ENCODE results near the gene EXOSC9.

EXOSC9 gene

DNA sequence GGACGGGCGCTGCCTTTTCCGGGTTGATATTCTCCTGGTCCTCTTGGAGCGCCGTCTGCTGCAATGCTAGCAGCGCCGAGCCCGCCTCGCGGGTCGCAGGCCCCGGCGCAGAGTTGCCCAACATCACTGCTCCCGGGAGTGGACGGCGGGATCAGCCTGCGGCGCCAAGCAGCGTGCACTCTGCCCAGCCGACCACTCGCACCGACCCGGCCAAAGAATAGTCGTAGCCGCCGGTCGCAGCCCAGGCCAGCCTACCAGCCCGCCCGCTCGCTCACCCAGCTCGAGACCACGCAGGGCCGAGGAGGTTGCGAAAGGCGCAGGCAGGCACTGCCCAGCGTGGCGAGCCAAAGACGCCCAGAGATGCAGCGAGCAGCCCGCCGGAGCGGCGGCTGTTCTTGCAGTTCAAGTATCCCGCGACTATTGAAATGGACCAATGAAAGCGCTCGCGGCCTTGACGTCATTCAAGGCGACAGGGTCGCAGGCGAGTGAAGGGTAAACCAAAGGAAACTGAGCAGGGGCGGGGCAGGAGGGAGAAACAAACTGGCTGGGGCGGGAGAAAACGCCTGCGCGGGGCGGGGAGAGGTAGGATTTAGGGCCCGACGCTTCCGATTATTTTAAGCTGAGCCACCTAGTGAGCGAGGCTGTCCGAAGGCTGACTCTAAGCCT is 22.5 kb downstream of the EXOSC9 start, which contains the start of gene CCNA2:
CCNA2 (minus strand) TSS at position 379 of the 666 bp plus-strand sequence; CDS start at position 124, 255 bp downstream.
- TF ChIP-seq GATA1 (IDR thresholded peaks at IDR 0.05; ENCODE audit: low read depth, low read length), result no peak
- peak; percentile 94 for TF ChIP-seq POLR2A (IDR thresholded peaks at IDR 0.05; ENCODE audit: low read length)
- DNase-seq, result peak; percentile 99

- DNase-seq, result no peak
- no peak for TF ChIP-seq POLR2A (IDR thresholded peaks at IDR 0.05; ENCODE audit: low read length)
- no peak for TF ChIP-seq GATA1 (IDR thresholded peaks at IDR 0.05; ENCODE audit: low read depth, low read length)
Measured at GRCh38 chr4:121824171-121824527, 23.0 kb downstream of the EXOSC9 start.

DNA sequence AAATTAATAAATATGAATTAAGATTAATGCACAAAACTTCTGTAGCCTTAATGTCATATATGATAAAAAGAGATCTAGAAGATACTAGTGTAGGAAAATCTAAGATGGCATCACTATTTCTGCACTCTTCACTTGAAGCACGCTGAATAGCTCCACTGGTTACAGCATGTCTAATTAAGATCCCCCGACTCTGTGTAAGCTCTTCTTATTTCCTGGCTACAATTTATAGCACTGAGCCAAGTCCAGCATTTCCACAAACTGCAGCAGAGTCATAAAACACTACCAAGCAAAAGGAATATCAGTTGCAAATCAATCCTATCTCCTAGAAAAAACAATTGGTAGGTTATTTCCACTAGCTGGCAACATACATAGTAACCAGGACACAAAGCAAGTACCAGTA is 23.8 kb downstream of the EXOSC9 start:
- TF ChIP-seq POLR2A (IDR thresholded peaks at IDR 0.05; ENCODE audit: low read length), result no peak
- TF ChIP-seq GATA1 (IDR thresholded peaks at IDR 0.05; ENCODE audit: low read depth, low read length), result no peak
- no peak for DNase-seq

DNA sequence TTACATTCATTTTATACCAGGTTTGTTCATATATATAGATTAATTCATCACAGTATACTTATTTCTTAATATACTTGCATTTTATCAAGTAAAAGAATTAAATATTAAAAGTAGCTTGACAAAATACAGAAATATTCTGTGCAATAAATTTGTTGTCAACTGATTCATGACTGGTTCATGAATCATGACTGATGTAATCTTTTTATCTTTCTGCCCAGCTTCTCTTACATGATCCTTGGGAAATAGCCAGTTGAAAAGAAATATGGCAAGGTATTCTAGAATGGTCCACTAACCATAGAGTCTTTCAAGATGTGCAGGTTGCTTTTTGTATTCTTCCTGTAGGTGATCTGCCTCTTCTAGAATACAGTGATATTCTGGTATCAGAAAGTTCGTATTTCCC is 26.7 kb downstream of the EXOSC9 start:
- DNase-seq, result peak; percentile 64 to 78
- TF ChIP-seq GATA1 (IDR thresholded peaks at IDR 0.05; ENCODE audit: low read depth, low read length), result no peak
- TF ChIP-seq POLR2A (IDR thresholded peaks at IDR 0.05; ENCODE audit: low read length), result no peak

- DNase-seq, result peak in 1 of 2 experiments; percentile 2
- TF ChIP-seq GATA1 (IDR thresholded peaks at IDR 0.05; ENCODE audit: low read depth, low read length) (no peak), POLR2A (IDR thresholded peaks at IDR 0.05; ENCODE audit: low read length) (no peak)
Measured at GRCh38 chr4:121829511-121829910, 28.4 kb downstream of the EXOSC9 start.

DNA sequence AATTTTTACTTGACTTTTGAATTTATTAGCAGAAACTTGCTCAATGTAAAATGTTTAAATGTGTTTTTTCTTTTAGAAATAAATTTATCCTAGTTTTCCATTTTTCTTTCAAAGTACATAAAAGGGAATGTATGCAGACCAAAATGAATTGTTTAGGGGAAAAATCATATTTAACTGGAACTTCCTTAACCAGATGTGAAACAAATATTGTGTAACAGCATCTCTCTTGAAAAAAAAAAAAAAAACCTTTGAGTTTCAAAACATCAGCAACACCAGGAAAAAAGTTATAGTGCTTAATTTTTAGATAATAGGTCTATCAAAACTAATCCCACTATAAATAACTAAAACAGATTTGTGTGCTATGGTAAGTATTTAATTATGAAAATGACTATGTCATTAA is 37.0 kb downstream of the EXOSC9 start:
- no peak for TF ChIP-seq GATA1 (IDR thresholded peaks at IDR 0.05; ENCODE audit: low read depth, low read length)
- TF ChIP-seq POLR2A (IDR thresholded peaks at IDR 0.05; ENCODE audit: low read length), result no peak

GRCh38 chr4:121842862-121843261 is 41.7 kb downstream of the EXOSC9 start:
- no peak for DNase-seq
- no peak for TF ChIP-seq POLR2A (IDR thresholded peaks at IDR 0.05; ENCODE audit: low read length)
- TF ChIP-seq GATA1 (IDR thresholded peaks at IDR 0.05; ENCODE audit: low read depth, low read length), result no peak

More for the DNA sequence above, 37.0 kb downstream of the EXOSC9 start:
- DNase-seq, result no peak

DNA sequence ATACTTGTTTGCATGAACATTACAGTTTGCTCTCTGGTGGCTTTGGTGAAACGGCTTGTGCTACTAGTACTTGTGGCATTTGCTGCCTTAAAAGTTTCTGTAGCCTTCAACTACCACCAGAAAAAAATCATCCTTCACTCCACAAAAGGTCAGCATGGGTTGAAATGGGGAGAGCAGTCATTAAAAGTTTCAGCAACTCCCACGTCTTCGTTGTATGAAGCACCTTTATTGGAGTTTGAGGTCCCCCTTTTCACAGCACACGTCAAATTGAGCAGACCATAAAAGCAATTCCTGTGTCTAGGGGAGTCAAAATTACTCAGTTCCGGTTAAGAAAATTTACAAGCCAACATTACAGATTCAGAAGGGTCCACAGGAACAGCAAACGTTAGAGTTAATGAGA is 45.5 kb downstream of the EXOSC9 start:
- TF ChIP-seq GATA1 (IDR thresholded peaks at IDR 0.05; ENCODE audit: low read depth, low read length), result no peak
- TF ChIP-seq POLR2A (IDR thresholded peaks at IDR 0.05; ENCODE audit: low read length), result no peak
- DNase-seq, result no peak

DNA sequence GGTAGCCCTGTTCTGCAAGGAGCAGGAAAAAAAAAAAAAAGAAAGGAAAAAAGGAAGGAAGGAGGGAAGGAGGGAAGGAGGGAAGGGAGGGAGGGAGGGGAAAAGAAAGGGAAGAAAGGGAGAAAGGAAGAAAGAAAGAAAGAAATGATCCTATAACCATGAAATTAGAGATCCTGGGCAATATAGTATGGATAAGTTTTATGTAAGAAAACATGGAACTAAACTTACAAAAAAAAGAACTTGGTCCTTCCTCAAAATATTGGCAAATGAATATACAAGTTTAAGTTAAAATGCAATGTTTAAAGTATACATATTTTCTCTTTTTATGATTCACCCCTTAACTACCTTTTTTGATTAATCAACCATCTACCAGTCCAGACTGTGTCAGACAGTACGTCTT is 50.2 kb downstream of the EXOSC9 start:
- DNase-seq, result no peak
- TF ChIP-seq POLR2A (IDR thresholded peaks at IDR 0.05; ENCODE audit: low read length) (no peak), GATA1 (IDR thresholded peaks at IDR 0.05; ENCODE audit: low read depth, low read length) (no peak)

GRCh38 chr4:121860121-121860520 is 59.0 kb downstream of the EXOSC9 start:
- no peak for DNase-seq
- TF ChIP-seq POLR2A (IDR thresholded peaks at IDR 0.05; ENCODE audit: low read length) (no peak), GATA1 (IDR thresholded peaks at IDR 0.05; ENCODE audit: low read depth, low read length) (no peak)

GRCh38 chr4:121861426-121861825 is 60.3 kb downstream of the EXOSC9 start:
- peak; percentile 23 to 38 for DNase-seq
- TF ChIP-seq POLR2A (IDR thresholded peaks at IDR 0.05; ENCODE audit: low read length) (no peak), GATA1 (IDR thresholded peaks at IDR 0.05; ENCODE audit: low read depth, low read length) (no peak)

DNA sequence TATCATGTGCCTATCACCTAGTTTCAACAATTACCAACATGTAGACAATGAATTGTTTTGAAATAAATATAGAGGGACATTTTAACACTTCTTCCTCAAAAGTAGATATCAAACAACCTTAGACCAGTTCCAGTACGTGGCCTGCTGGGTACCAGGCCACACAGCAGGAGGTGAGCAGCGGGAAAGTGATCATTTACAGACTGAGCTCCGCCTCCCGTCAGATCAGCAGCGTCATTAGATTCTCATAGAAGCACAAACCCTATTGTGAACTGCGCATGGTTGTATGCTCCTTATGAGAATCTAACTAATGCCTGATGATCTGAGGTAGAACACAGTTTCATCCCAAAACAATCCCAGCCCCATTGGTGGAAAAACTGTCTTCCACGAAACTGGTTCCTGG is 62.7 kb downstream of the EXOSC9 start:
- DNase-seq, result no peak
- TF ChIP-seq GATA1 (IDR thresholded peaks at IDR 0.05; ENCODE audit: low read depth, low read length), result no peak
- no peak for TF ChIP-seq POLR2A (IDR thresholded peaks at IDR 0.05; ENCODE audit: low read length)

All from erythroblast (primary cell).